GM18502 (cell line): Measurements from ENCODE around the gene PEDS1.
"Not testable (repeated sequence)": the region's sequence is repeated elsewhere in the genome, so short reads cannot be mapped to it uniquely, and the experiment has no call there.

Source experiments
- ATAC-seq: cut with Tn5 transposase; IDR thresholded peaks from one replicate; pipeline ENCODE4 v1.9.1; 2021; ENCODE audit warnings: mild to moderate bottlenecking; ENCODE audit not compliant: unreplicated experiment, poor library complexity

The PEDS1 gene

DNA sequence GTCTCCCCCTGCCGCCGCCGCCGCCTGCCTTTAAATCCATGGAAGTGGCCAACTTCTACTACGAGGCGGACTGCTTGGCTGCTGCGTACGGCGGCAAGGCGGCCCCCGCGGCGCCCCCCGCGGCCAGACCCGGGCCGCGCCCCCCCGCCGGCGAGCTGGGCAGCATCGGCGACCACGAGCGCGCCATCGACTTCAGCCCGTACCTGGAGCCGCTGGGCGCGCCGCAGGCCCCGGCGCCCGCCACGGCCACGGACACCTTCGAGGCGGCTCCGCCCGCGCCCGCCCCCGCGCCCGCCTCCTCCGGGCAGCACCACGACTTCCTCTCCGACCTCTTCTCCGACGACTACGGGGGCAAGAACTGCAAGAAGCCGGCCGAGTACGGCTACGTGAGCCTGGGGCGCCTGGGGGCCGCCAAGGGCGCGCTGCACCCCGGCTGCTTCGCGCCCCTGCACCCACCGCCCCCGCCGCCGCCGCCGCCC lies 37.6 kb upstream of the PEDS1 start:
- peak; percentile 24 for ATAC-seq

DNA sequence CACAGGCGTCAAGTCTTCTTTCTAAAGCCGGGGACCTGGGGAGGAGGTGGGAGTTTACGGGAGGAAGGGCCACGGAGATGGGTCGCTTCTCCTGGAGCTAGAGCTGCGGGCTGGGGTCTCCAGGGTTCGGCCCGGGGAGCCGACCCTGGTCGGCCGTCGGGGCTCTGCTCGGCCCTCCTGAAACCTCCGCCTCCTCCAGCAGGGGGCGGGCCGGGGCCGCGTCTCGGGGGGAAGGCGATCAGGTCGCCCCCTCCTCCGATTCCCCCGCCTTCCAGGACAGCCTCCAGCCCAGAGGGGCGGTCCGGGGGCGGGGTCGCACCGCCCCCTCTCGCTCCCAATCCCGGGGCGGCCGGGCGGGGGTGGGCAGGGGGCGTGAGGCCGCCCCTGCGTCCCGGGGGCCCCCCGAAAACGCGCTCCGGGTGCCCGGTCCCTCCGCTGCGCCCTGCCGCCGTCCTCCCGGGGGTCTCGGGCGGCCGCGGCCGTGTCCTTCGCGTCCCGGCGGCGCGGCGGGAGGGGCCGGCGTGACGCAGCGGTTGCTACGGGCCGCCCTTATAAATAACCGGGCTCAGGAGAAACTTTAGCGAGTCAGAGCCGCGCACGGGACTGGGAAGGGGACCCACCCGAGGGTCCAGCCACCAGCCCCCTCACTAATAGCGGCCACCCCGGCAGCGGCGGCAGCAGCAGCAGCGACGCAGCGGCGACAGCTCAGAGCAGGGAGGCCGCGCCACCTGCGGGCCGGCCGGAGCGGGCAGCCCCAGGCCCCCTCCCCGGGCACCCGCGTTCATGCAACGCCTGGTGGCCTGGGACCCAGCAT lies 36.9 kb upstream of the PEDS1 start, which contains the start of gene CEBPB:
Gene CEBPB (plus strand): TSS at position 580 of the 814 bp plus-strand sequence. CDS start 204 bp downstream, at position 784.
- peak; percentile 40 for ATAC-seq

DNA sequence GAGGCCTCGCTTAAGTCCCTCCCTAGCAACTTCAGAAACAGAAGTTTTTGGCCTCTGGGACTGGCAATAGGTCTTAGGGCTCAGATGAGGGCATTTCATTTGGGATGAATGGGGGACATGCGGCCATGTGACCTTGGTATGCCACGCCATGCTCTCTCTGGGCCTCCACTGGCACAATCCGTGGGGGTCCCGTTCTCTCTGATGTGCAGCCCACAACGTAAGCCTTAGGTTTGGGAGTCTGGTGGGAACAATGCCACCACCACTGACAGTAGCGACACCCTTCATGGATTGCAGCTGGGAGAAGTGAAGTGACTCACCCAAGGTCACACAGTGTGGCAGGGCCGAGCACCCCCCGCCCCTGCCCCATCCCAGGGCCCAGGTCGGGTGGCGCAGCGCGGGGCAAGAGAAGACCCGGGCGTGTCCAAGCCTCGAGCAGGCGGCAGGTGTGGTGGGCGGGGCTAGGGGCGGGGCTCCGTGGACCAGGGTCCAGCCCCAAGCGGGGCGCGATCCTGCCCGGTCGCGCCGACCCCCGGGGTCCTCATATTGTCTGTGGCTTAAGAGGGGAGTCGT lies 36.2 kb upstream of the PEDS1 start:
- no peak for ATAC-seq

DNA sequence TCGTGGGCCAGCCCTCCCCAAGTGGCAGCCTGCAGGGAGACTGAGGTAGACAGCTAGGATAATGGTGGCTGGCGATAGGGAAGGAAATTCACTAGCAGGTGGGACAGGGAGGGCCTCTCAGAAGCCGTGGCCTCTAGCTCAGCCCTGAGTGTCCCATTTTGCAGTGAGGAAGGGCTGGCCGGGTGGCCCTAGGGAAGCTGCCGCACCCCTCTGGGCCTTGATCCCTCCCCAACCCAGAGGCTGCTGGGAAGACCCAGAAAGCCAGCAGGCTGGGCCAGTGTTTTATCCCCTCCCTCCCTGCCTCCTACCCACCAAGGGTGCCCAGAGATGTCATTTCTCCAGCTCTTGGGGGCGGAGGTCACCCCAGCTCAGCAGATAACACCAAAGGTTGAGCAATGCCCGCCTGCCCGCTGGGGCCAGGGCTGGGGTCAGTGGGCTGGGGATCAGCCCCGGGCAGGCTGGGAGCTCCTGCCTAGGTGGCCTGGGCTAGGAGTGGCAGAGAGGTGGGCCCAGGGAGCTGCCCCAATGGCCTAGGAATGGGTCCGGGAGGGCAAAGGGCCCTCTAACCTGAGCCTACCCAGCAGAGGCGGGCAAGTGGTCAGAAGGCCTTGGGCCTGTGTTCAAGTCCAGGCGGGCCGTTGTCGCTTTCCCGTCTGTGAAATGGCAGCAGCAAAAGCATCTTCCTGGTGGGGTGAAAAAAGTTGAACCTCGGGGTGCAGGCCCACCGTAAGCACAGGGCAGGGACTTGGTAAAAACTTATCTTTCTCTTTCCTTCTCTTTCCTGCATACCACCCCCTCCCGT lies 35.6 kb upstream of the PEDS1 start:
- no peak for ATAC-seq

DNA sequence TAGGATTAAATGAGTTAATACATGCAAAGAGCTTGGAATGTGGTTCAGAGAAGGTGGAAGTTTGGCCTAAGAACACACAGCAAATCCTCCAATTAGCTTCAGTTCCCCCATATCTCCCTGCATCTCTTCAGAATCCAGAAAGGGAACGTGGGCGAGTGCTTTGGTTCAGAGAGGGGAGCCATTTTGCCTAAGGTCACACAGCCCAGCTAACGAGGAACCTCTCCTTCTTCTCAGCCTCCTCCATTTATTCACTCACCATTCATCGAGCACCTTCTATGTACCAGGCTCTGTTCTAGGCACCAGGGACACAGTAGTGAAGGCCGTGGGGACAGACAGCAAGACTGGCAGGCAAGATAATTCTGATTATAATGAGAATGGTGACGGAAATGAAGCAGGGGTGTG lies 34.8 kb upstream of the PEDS1 start:
- ATAC-seq, result no peak

DNA sequence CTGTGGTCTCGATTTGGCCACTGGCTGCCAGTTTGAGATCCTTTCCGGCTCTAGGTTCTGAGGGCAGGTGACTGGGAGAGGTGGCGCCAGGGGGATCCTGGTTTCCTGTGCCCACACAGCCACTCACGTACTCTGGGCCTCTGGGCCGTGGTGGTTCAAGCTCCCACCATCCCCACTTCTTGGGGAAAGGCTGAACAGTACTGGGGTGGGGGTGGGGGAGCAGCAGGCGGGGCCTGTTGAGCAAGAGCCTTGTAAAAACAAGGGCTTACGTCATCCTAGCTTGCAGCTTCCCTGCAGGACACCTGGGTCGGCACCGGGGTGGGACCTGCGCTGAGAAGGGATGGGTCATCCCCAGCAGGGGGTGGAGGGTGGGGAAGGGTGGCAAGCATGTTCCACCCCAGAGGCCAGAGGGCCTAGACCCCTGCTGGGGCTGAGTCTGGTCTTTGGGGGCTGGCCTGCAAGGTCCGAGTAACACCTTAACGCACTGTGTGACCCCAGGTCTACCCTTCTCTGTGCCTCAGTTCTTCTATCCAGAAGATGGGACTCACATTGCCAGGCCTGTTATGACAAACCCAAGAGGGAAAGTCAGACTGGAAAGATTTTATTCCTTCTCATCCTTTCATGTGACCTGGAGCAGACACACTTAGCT lies 34.0 kb upstream of the PEDS1 start:
- ATAC-seq, result no peak

DNA sequence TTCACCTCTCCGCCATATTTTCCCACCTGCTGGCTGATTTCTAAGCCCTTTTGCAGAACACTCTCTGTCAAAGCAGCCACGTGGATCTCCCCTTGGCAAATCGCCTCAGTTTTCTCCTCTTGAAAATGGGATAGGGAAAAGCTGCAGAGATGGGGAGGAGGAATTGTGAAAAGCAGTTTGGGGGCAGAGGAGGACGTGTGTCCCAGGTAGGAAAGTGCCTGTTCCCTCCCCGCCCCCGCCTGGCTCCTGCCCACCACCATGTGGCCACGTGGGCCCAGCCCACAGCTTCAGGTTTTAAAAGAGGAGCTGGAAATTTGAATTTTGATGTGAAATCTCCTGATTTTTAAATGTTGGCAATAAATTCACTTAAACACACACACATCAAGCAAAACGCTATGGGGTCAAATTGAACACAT lies 33.5 kb upstream of the PEDS1 start:
- no peak for ATAC-seq

DNA sequence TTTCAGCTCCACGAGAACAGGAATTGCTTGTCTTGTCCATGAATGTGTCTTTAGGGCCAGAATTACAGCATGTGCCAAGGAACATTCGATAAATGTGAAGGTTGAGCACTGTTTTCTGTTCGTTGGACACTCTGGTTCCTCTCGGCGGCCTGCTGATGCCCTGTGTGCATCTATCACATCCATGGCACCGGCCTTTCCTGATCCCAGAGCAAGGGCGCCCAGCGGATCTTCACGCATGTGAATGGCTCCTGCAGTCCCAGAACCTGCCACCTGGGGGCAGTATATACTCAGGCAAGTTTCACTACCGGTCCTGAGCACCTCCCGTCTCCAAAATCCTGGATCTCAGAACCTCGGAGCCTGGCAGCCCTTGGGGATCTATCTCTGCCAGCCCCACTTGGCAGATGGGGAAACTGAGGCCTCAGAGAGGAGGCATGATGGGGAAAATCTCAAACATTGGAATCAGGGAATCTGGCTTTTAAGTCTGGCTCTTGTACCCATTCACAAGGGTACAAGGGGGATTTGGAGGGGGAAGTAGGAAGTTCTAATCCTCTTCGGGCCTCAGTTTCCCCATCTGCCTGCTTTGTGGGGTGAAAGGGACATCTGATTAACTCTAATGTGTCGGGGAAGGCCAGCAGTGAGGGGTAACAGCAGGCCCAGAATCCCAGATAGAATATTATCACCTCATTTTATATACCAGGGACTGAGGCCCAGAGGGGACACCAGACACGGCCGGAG lies 32.8 kb upstream of the PEDS1 start:
- no peak for ATAC-seq

DNA sequence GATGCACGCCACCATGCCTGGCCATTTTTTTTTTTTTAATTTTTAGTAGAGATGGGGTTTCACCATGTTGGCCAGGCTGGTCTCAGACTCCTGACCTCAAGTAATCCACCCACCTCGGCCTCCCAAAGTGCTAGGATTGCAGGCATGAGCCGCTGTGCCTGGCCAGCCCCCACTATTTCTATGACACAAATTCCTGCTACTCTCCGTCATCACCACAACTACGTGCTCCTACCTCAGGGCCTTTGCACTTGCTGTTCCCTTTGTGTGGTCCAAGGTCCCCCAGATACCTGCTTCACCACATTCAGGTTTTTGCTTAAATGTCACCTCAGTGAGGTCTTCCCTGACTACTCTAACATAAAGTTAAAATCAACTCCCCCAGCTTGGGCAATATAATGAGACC lies 31.9 kb upstream of the PEDS1 start:
- no peak for ATAC-seq

DNA sequence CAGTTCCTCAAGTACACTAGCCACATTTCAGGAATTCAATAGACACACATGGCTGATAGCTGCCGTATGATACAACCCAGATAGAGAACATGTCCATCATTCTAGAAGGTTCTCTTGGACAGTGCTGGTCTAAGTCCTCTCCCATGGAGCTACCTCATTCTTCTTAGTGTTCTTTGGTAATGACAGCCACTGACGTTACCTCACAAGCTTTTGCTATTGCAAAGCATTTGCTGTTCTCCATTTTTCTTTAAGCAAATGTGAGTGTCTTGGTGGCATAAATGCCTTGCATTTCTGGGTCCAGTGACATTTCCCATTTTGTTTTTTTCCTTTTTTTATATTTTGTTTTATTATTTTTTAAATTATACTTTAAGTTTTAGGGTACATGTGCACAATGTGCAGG lies 28.8 kb upstream of the PEDS1 start:
- no peak for ATAC-seq

DNA sequence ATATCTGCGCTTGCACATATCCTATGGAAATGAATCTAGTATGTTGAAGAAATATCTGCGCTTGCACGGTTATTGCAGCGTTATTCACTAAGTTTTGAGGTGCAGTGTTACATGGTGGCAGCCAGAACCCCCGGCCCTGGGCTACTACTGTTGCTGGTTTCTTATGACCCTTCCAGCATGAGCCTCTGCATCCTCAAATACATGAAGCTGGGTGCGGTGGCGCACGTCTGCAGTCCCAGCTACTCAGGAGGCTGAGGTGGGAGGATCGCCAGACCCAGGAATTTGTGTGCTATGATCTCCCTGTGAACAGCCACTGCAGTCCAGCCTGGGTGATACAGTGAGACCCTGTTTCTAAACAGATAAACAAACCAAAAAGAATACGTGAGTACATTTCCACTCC lies 27.8 kb upstream of the PEDS1 start:
- no peak for ATAC-seq

DNA sequence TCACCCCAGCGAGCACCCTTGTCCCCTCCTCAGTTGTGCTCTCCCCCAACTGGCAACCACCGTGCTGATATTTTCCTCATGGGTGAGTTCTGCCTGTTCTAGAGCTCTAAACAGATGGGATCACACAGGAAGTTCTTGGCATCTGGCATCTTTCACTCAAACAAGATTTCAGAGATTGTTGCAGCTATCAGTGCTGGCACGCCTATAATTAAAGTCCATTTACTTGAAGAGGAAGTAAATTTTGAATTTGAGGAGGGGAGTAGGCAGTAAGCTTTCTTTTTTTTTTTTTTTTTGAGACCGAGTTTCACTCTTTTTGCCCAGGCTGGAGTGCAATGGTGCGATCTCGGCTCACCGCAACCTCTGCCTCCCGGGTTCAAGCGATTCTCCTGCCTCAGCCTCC lies 25.1 kb upstream of the PEDS1 start:
- ATAC-seq, result not testable (repeated sequence)

DNA sequence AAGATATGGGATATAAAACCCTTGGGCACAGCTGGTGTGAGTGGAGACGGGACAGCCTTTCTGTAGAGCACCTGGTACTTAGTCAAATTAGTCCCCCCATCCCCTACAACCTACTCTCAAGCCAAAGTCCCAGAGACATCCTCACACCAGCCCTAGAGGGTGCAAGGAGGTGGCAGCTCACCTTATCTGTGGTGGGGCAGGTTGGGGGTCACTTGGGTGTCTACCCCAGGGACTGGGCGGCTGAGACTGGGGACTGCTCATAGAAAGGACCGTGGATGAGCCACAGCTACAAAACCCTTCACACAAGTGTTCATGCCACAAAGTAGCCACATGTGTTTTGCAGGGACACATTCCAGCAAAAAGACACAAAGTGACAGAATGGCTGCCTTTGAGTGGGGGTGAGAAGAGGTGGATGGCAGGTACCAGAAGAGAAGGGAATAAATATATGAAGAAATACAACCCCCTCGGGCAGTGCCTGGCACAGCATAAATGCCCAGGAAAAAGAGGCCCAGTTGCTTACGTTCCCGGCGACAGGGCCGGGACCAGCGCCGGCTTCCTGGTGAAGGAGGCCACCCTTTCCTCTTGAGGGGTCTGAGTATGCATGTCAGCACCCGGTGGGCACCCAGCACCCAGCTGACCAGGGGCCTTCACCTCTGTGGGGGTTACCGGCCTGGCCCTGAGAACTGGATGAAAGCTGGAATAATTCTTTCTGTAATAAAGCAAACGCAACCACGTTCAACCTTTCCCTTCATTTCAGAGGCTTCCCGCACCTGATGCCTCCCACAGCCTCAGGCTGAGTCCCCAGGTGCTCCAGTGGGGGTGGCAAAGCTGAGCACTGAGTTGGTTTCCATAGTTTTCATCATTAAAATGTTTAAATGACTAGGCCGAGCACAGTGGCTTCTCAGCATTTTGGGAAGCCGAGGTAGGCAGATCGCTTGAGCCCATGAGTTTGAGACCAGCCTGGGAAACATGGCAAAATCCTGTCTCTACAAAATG lies 22.7 kb upstream of the PEDS1 start:
- ATAC-seq, result no peak

DNA sequence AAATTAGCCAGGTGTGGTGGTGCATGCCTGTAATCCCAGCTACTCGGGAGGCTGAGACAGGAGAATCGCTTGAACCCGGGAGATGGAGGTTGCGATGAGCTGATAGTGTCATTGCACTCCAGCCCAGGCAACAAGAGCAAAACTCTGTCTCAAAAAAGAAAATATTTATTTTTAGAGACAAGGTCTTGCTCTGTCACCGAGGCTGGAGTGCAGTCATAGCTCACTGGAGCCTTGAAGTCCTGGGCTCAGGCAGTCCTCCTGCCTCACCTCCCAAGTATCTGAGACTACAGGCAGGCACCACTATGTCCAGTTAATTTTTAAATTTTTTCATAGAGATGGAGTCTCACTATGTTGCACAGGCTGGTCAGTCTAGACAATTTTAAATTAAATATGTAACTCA lies 20.9 kb upstream of the PEDS1 start:
- no peak for ATAC-seq

DNA sequence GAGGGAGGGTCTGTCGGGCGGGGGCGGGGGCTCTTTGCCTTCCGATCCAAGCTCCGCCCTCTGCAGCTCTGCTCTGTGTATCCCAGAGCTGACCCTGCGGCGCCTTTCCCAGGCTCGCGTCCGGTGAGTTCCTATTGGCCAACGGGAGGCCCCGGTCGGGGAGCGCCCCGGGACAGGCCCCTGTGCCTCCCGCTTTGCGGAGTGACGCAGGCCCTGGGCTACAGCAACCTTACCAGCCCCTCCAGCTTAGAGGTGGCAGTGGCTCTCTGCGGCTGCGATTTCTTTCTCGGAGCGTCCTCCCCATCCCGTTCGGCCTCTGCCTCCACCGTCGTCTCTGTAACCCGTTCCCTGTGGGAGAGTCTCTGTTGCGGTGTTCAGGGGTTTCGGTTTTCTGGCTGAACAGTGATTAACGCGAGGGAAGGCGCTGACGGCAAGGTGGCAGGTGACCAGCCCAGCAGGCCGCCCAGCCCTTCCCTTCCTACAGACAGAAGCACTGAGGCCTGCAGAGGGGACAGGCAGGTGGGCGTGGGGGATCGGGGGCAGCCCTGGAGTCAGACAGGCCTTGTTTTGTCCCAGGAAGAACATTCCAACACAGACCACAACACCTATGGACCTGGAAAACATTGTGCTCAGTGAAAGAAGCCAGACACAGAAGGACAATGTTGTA lies 19.0 kb upstream of the PEDS1 start:
- ATAC-seq, result no peak

DNA sequence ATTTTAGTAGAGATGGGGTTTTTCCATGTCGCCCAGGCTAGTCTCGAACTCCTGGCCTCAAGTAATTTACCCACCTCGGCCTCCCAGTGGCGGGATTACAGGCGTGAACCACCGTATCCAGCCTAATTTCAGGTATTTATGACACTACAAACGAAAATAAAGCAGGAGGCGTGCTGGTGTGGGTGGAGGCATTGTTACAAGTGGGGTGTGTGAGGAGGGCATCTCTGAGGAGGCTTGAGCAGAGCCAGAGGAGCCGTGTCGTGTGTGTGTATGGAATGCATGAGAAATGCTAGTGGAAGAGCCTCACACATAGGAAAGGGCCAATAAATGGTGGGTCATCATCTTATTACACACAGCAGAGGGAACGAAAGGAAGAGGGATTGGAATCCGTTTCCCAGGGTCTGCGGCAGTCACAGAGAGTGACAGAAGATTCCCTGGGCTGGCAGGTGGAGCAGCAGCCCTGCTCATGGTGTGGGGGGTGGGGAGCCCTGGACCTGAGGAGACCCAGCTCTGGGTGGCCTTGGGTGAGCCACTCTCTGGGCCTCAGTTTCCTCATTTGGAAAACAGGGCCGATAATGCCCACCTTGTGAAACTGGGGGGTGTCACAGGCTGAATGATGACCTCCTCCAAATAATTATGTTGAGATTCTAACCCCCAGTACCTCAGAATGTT lies 17.2 kb upstream of the PEDS1 start:
- ATAC-seq, result no peak

DNA sequence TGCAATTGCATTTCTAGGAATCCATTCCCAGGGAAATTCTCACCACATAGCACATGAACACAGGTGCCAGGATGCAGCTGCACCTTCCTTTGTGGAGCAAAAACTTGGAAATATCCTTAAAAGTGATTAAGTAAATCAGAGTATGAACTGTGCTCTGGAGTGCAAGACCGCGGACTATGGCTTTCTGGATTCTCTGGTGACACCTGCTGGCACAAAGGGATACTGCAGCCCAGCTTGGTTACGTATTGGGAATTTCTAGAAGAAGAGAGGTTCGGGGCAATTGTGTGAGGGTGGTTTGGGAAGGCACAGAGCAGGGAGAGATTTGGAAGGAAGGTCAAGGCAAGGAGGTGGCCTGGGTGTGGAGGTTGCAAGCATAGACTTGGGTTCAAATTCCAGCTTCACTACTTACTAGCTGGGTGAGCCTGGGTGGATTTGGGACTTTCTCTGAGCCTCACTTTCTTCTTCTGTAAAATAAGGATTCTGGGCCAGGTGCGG lies 15.9 kb upstream of the PEDS1 start:
- ATAC-seq, result no peak
